Measurements from ENCODE around the gene TCEAL1. TPM values are rescaled to one million over a fixed set of nuclear protein-coding genes. Genes with fewer than 3 reads are reported as not detected.

Gene TCEAL1
- total RNA-seq, 8 experiments from 2014 or later = 12.3 to 57.1 (median 27.5) TPM

DNA sequence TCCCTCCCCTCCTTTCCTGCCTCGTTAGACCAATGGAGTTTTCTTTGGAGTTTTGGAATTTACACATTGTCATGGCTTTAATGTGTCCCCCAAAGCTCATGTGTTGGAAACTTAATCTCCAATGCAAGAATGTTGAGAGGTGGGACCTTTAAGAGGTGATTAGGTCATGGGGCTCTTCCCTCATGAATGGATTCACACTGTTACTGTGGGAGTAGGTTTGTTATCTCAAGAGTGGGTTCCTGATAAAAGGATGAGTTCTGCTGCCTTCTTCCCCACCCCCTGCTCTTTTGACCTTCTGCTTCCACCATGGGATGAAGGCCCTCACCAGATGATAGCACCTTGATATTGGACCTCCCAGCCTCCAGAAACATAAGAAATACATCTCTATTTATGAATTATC, 41.0 kb downstream of the TCEAL1 start:
- in situ Hi-C loops (cut with MboI; ENCODE audit: low pct_unique_long_range_greater_than_20kb in 2 of 9, low sequenced_read_pairs in 9 of 9, unreplicated experiment in 9 of 9) = no loop called here
- ATAC-seq (replicated peaks in 6 of 8) = no peak
- no peaks in the 10 kb centered on the region for H3K4me1 ChIP-seq (replicated peaks in 1 of 2)
- 22 to 100% (median 50%) methylated on average over 1 of the region's 1 CpG; no CpG with 5 or more reads in 4 of the 10 experiments for WGBS, 10 experiments
- no peak overlapping the region for H3K4me3 ChIP-seq
- H3K27ac ChIP-seq = no peak overlapping the region

GRCh38 chrX:103674531-103675454, 46.0 kb downstream of the TCEAL1 start:
- H3K4me3 ChIP-seq = no peak overlapping the region
- H3K27ac ChIP-seq = no peak overlapping the region
- in situ Hi-C loops (cut with MboI; ENCODE audit: low pct_unique_long_range_greater_than_20kb in 2 of 9, low sequenced_read_pairs in 9 of 9, unreplicated experiment in 9 of 9) = no loop called here
- peak in 7 of 8 experiments; percentile 18 to 78 (median 62) for ATAC-seq (replicated peaks in 6 of 8)
- 47 to 83% (median 64%) methylated on average over 1 to 3 of the region's 8 CpGs; no CpG with 5 or more reads in 6 of the 10 experiments for WGBS, 10 experiments
- H3K4me1 ChIP-seq (replicated peaks in 1 of 2) = no peaks in the 10 kb centered on the region

GRCh38 chrX:103678199-103678993, 49.6 kb downstream of the TCEAL1 start:
- Histone ChIP-seq H3K27ac (no peak overlapping the region), H3K4me3 (no peak overlapping the region)
- in situ Hi-C loops (cut with MboI; ENCODE audit: low pct_unique_long_range_greater_than_20kb in 2 of 9, low sequenced_read_pairs in 9 of 9, unreplicated experiment in 9 of 9) = no loop called here

More at GRCh38 chrX:103678199-103678993, 49.6 kb downstream of the TCEAL1 start:
- peaks cover 0 to 2% of the 10 kb centered on the region in 2 donors for H3K4me1 ChIP-seq (replicated peaks in 1 of 2)
- ATAC-seq (replicated peaks in 6 of 8) = no peak
- WGBS, 10 experiments = 50 to 100% (median 80%) methylated on average over 1 to 5 of the region's 5 CpGs; no CpG with 5 or more reads in 3 of the 10 experiments

Other genes starting within 250 kb of the TCEAL1 start
- 1 to 10 TPM in 7 of 8 experiments, under 1 TPM in 1; 0.76 to 3.8 (median 2.2) TPM for gene RAB40A, start 109.5 kb upstream of the TCEAL1 start, total RNA-seq
- 100 to 1,000 TPM in 2 of 8 experiments, 10 to 100 TPM in 6; 55.7 to 147 (median 80.2) TPM for gene TCEAL4, start 43.5 kb upstream of the TCEAL1 start, total RNA-seq
- 10 to 100 TPM; 19.5 to 65.4 (median 25.7) TPM for gene TCEAL3, start 21.0 kb upstream of the TCEAL1 start, total RNA-seq
- 100 to 1,000 TPM; 349 to 623 (median 512) TPM for gene MORF4L2, start 57.7 kb downstream of the TCEAL1 start, total RNA-seq
- under 1 TPM in 4 of 8 experiments, not detected in 4; 0.33 to 0.58 (median 0.44) TPM for gene TMEM31, start 81.9 kb downstream of the TCEAL1 start, total RNA-seq
- 10 to 100 TPM in 2 of 8 experiments, 1 to 10 TPM in 3, under 1 TPM in 2, not detected in 1; 0.25 to 25.9 (median 5.5) TPM for gene PLP1, start 147.9 kb downstream of the TCEAL1 start, total RNA-seq
- 10 to 100 TPM in 1 of 8 experiments, 1 to 10 TPM in 4, under 1 TPM in 3; 0.15 to 12.7 (median 6.5) TPM for gene RAB9B, start 203.3 kb downstream of the TCEAL1 start, total RNA-seq